ENCODE results near the gene FAM186B. TPM values are rescaled to one million over a fixed set of nuclear protein-coding genes. Genes with fewer than 3 reads are reported as not detected.

The FAM186B gene
- total and polyA plus RNA-seq, 7 experiments from 2014 or later: 0.13 to 1.1 (median 0.31) TPM

GRCh38 chr12:49621651-49622500 is 16.4 kb upstream of the FAM186B start:
- Histone ChIP-seq H3K4me3 (ENCODE audit: low read length) (peak overlapping the region; percentile 42), H3K27ac (ENCODE audit: low read depth, low read length) (peak overlapping the region; percentile 66), H3K27me3 (ENCODE audit: control insufficient read depth in 2 of 2, insufficient read depth in 2 of 2, low read length in 2 of 2) (no peaks in the 10 kb centered on the region), H3K4me1 (ENCODE audit: control insufficient read depth in 2 of 2, insufficient read depth in 2 of 2, low read length in 2 of 2) (peaks cover 6 to 22% of the 10 kb centered on the region in 2 donors), H3K9me3 (ENCODE audit: control insufficient read depth in 2 of 3, low read length in 3 of 3) (no peaks in the 10 kb centered on the region), H3K36me3 (ENCODE audit: control insufficient read depth in 2 of 3, insufficient read depth in 3 of 3, low read length in 3 of 3) (no peaks in the 10 kb centered on the region)
- intact Hi-C loops (cut with micrococcal nuclease): loop anchor here (1.0 to 10.0 kb wide), 9 partner anchors 23 to 463 kb away; partner anchors contain the start of genes KCNH3 (in 2 of the 2), MCRS1 (in 1 of the 2), SMARCD1 (in 1 of the 2) and SPATS2 (in 1 of the 2)
- peaks cover 0 to 2% (median 0%) of the 10 kb centered on the region in 11 donors for H3K9me3 Mint-ChIP-seq
- CTCF ChIA-PET: interaction anchor here (1.0 to 5.0 kb wide), 6 partner anchors 16 to 119 kb away, joined by 3 to 29 read pairs (median 4); partner anchors contain the start of genes KCNH3 and TMBIM6
- peaks cover 19 to 29% (median 24%) of the 10 kb centered on the region in 7 donors for H3K4me1 Mint-ChIP-seq
- ATAC-seq (no peak), DNase-seq (no peak)
- POLR2A ChIA-PET: interaction anchor here (0.9 to 1.6 kb wide), 9 partner anchors 7 to 263 kb away, joined by 3 to 7 read pairs (median 4); partner anchors contain the start of gene MCRS1
- H3K27me3 Mint-ChIP-seq: peaks cover 0 to 42% (median 0%) of the 10 kb centered on the region in 5 donors
- peak overlapping the region; percentile 81 to 95 (median 91) for H3K27ac Mint-ChIP-seq
- no peaks in the 10 kb centered on the region for H3K36me3 Mint-ChIP-seq
- H3K4me3 Mint-ChIP-seq: peak overlapping the region; percentile 86 to 96 (median 91)

GRCh38 chr12:49619286-49619685 is 13.8 kb upstream of the FAM186B start:
- peaks cover 0 to 48% (median 9%) of the 10 kb centered on the region in 5 donors for H3K27me3 Mint-ChIP-seq
- H3K36me3 Mint-ChIP-seq: no peaks in the 10 kb centered on the region
- DNase-seq: no peak
- H3K4me1 Mint-ChIP-seq: peaks cover 20 to 33% (median 25%) of the 10 kb centered on the region in 7 donors
- no peak overlapping the region for H3K4me3 Mint-ChIP-seq
- intact Hi-C loops (cut with micrococcal nuclease): no loop called here
- POLR2A ChIA-PET: no interaction called here
- H3K4me1 ChIP-seq (ENCODE audit: control insufficient read depth in 2 of 2, insufficient read depth in 2 of 2, low read length in 2 of 2): peaks cover 6 to 22% of the 10 kb centered on the region in 2 donors
- no peak overlapping the region for H3K27ac ChIP-seq (ENCODE audit: low read depth, low read length)
- no peaks in the 10 kb centered on the region for H3K9me3 ChIP-seq (ENCODE audit: control insufficient read depth in 2 of 3, low read length in 3 of 3)
- no peak overlapping the region for H3K27ac Mint-ChIP-seq
- H3K4me3 ChIP-seq (ENCODE audit: low read length): no peak overlapping the region
- H3K9me3 Mint-ChIP-seq: peaks cover 0 to 2% (median 0%) of the 10 kb centered on the region in 11 donors
- H3K36me3 ChIP-seq (ENCODE audit: control insufficient read depth in 2 of 3, insufficient read depth in 3 of 3, low read length in 3 of 3): no peaks in the 10 kb centered on the region
- H3K27me3 ChIP-seq (ENCODE audit: control insufficient read depth in 2 of 2, insufficient read depth in 2 of 2, low read length in 2 of 2): peaks cover 0 to 2% of the 10 kb centered on the region in 2 donors
- CTCF ChIA-PET: interaction anchor here (0.6 to 1.6 kb wide), 3 partner anchors 10 to 34 kb away, joined by 3 to 5 read pairs (median 4); no protein-coding TSS in a partner anchor
- no peak for ATAC-seq

GRCh38 chr12:49618576-49618975 is 13.1 kb upstream of the FAM186B start:
- Histone ChIP-seq H3K27me3 (ENCODE audit: control insufficient read depth in 2 of 2, insufficient read depth in 2 of 2, low read length in 2 of 2) (peaks cover 0 to 2% of the 10 kb centered on the region in 2 donors), H3K36me3 (ENCODE audit: control insufficient read depth in 2 of 3, insufficient read depth in 3 of 3, low read length in 3 of 3) (no peaks in the 10 kb centered on the region), H3K9me3 (ENCODE audit: control insufficient read depth in 2 of 3, low read length in 3 of 3) (no peaks in the 10 kb centered on the region), H3K4me1 (ENCODE audit: control insufficient read depth in 2 of 2, insufficient read depth in 2 of 2, low read length in 2 of 2) (peaks cover 6 to 22% of the 10 kb centered on the region in 2 donors), H3K4me3 (ENCODE audit: low read length) (no peak overlapping the region), H3K27ac (ENCODE audit: low read depth, low read length) (no peak overlapping the region)
- ATAC-seq (no peak), DNase-seq (no peak)
- H3K9me3 Mint-ChIP-seq: peaks cover 0 to 2% (median 0%) of the 10 kb centered on the region in 11 donors
- H3K36me3 Mint-ChIP-seq: no peaks in the 10 kb centered on the region
- H3K4me1 Mint-ChIP-seq: peaks cover 15 to 28% (median 24%) of the 10 kb centered on the region in 7 donors
- H3K4me3 Mint-ChIP-seq: peak overlapping the region in 1 of 10 donors; percentile 1
- ChIA-PET POLR2A (interaction anchor here (0.6 kb wide), 1 partner anchor 445 kb away, joined by 3 read pairs; no protein-coding TSS in a partner anchor), CTCF (interaction anchor here (1.6 kb wide), 1 partner anchor 11 kb away, joined by 4 read pairs; no protein-coding TSS in a partner anchor)
- no peak overlapping the region for H3K27ac Mint-ChIP-seq
- H3K27me3 Mint-ChIP-seq: peaks cover 0 to 44% (median 11%) of the 10 kb centered on the region in 5 donors
- intact Hi-C loops (cut with micrococcal nuclease): no loop called here

GRCh38 chr12:49616533-49617219 is 11.2 kb upstream of the FAM186B start:
- peaks cover 0 to 2% of the 10 kb centered on the region in 2 donors for H3K27me3 ChIP-seq (ENCODE audit: control insufficient read depth in 2 of 2, insufficient read depth in 2 of 2, low read length in 2 of 2)
- Mint-ChIP-seq H3K4me1 (peaks cover 8 to 21% (median 14%) of the 10 kb centered on the region in 7 donors), H3K4me3 (no peak overlapping the region), H3K27ac (no peak overlapping the region), H3K27me3 (peaks cover 5 to 47% (median 17%) of the 10 kb centered on the region in 5 donors), H3K9me3 (peaks cover 0 to 5% (median 0%) of the 10 kb centered on the region in 11 donors), H3K36me3 (peaks cover 0 to 4% (median 0%) of the 10 kb centered on the region in 5 donors)
- H3K4me1 ChIP-seq (ENCODE audit: control insufficient read depth in 2 of 2, insufficient read depth in 2 of 2, low read length in 2 of 2): peaks cover 3 to 8% of the 10 kb centered on the region in 2 donors
- intact Hi-C loops (cut with micrococcal nuclease): no loop called here
- ATAC-seq (no peak), DNase-seq (no peak)
- no peaks in the 10 kb centered on the region for H3K36me3 ChIP-seq (ENCODE audit: control insufficient read depth in 2 of 3, insufficient read depth in 3 of 3, low read length in 3 of 3)
- no peaks in the 10 kb centered on the region for H3K9me3 ChIP-seq (ENCODE audit: control insufficient read depth in 2 of 3, low read length in 3 of 3)
- no peak overlapping the region for H3K4me3 ChIP-seq (ENCODE audit: low read length)
- H3K27ac ChIP-seq (ENCODE audit: low read depth, low read length): no peak overlapping the region
- ChIA-PET POLR2A (interaction anchor here (1.1 kb wide), 1 partner anchor 24 kb away, joined by 3 read pairs; no protein-coding TSS in a partner anchor), CTCF (no interaction called here)

GRCh38 chr12:49615725-49616124 is 10.3 kb upstream of the FAM186B start:
- Histone ChIP-seq H3K27me3 (ENCODE audit: control insufficient read depth in 2 of 2, insufficient read depth in 2 of 2, low read length in 2 of 2) (peaks cover 0 to 2% of the 10 kb centered on the region in 2 donors), H3K27ac (ENCODE audit: low read depth, low read length) (no peak overlapping the region), H3K4me3 (ENCODE audit: low read length) (no peak overlapping the region), H3K9me3 (ENCODE audit: control insufficient read depth in 2 of 3, low read length in 3 of 3) (no peaks in the 10 kb centered on the region), H3K4me1 (ENCODE audit: control insufficient read depth in 2 of 2, insufficient read depth in 2 of 2, low read length in 2 of 2) (no peaks in the 10 kb centered on the region), H3K36me3 (ENCODE audit: control insufficient read depth in 2 of 3, insufficient read depth in 3 of 3, low read length in 3 of 3) (no peaks in the 10 kb centered on the region)
- Mint-ChIP-seq H3K27ac (no peak overlapping the region), H3K27me3 (peaks cover 5 to 40% (median 17%) of the 10 kb centered on the region in 5 donors), H3K36me3 (peaks cover 0 to 4% (median 0%) of the 10 kb centered on the region in 5 donors), H3K4me1 (peaks cover under 1 to 13% (median 7%) of the 10 kb centered on the region in 7 donors), H3K4me3 (no peak overlapping the region), H3K9me3 (peaks cover 0 to 5% (median 0%) of the 10 kb centered on the region in 11 donors)
- DNase-seq (no peak), ATAC-seq (no peak)
- ChIA-PET POLR2A (no interaction called here), CTCF (interaction anchor here (0.7 to 0.8 kb wide), 2 partner anchors 69 to 298 kb away, joined by 4 to 7 read pairs; no protein-coding TSS in a partner anchor)
- intact Hi-C loops (cut with micrococcal nuclease): no loop called here

- H3K27ac ChIP-seq (ENCODE audit: low read depth, low read length): no peak overlapping the region
- Mint-ChIP-seq H3K36me3 (peaks cover 0 to 8% (median 5%) of the 10 kb centered on the region in 5 donors), H3K27me3 (peaks cover 10 to 24% (median 12%) of the 10 kb centered on the region in 5 donors), H3K9me3 (peaks cover 0 to 11% (median 2%) of the 10 kb centered on the region in 11 donors), H3K27ac (no peak overlapping the region), H3K4me3 (no peak overlapping the region), H3K4me1 (peaks cover 0 to 7% (median 5%) of the 10 kb centered on the region in 7 donors)
- POLR2A ChIA-PET: interaction anchor here (0.6 to 1.3 kb wide), 2 partner anchors 10 to 723 kb away, joined by 3 to 5 read pairs; no protein-coding TSS in a partner anchor
- CTCF ChIA-PET: interaction anchor here (0.6 to 0.7 kb wide), 3 partner anchors 95 to 340 kb away, joined by 3 to 4 read pairs (median 3); no protein-coding TSS in a partner anchor
- DNase-seq (no peak), ATAC-seq (no peak)
- intact Hi-C loops (cut with micrococcal nuclease): no loop called here
- peaks cover 0 to 2% of the 10 kb centered on the region in 2 donors for H3K27me3 ChIP-seq (ENCODE audit: control insufficient read depth in 2 of 2, insufficient read depth in 2 of 2, low read length in 2 of 2)
- no peaks in the 10 kb centered on the region for H3K4me1 ChIP-seq (ENCODE audit: control insufficient read depth in 2 of 2, insufficient read depth in 2 of 2, low read length in 2 of 2)
- no peak overlapping the region for H3K4me3 ChIP-seq (ENCODE audit: low read length)
- H3K36me3 ChIP-seq (ENCODE audit: control insufficient read depth in 2 of 3, insufficient read depth in 3 of 3, low read length in 3 of 3): no peaks in the 10 kb centered on the region
- no peaks in the 10 kb centered on the region for H3K9me3 ChIP-seq (ENCODE audit: control insufficient read depth in 2 of 3, low read length in 3 of 3)
Measured at GRCh38 chr12:49612210-49612609, 6.8 kb upstream of the FAM186B start.

All from naive thymus-derived CD4-positive, alpha-beta T cell (primary cell).